Mucosa of descending colon (tissue), 3 donors: ENCODE results near the gene ATP4A. TPM values are rescaled to one million over a fixed set of nuclear protein-coding genes. Genes with fewer than 3 reads are reported as not detected.

Experiments
- ATAC-seq: fragments of 200-7000 bp; cut with Tn5 transposase; one replicate; pipeline ENCODE4 v1.9.1; 2020; ENCODE audit warnings: mild to moderate bottlenecking, moderate library complexity
- DNase-seq, 3 donors: peaks; one replicate each; pipeline ENCODE4 v3.0.0-alpha.2; 2020
- H3K36me3 ChIP-seq: fragments of 200-600 bp; one replicate; pipeline ENCODE4 v1.8.0; 2021; ENCODE audit warnings: low read depth, mild to moderate bottlenecking
- H3K4me1 ChIP-seq: fragments of 200-600 bp; one replicate; pipeline ENCODE4 v1.8.0; 2021; ENCODE audit warnings: low read depth, mild to moderate bottlenecking
- H3K4me3 ChIP-seq: fragments of 200-600 bp; one replicate; pipeline ENCODE4 v1.8.0; 2021; ENCODE audit warnings: mild to moderate bottlenecking
- H3K9me3 ChIP-seq: fragments of 200-600 bp; one replicate; pipeline ENCODE4 v1.8.0; 2021; ENCODE audit warnings: mild to moderate bottlenecking
- intact Hi-C, 2 donors: fragments of 100-400 bp; cut with DNase I in 1 of 2; cut with micrococcal nuclease in 1 of 2; formaldehyde crosslinking; loops; one replicate each; pipeline versions ENCODE4 v1.11.0 to v1.11.1; 2022; cut with DNase I, micrococcal nuclease
- total RNA-seq, 3 donors: library from RNA; stranded (reverse); fragmentation: NEBNext Ultra II Directional in 2 of 3; extraction: Animal tissue kit (Norgen Biotek cat#: 25700) in 2 of 3; gene quantifications; one replicate each; pipeline versions ENCODE4 v1.2.1 to v1.2.4, GENCODE V29; 2021 to 2023
- TF ChIP-seq, protein P1 (sequence below): fragments of 200-600 bp; IDR thresholded peaks from one replicate; pipeline ENCODE4 v1.8.0; 2022; ENCODE audit warnings: antibody characterized with exemption, mild to moderate bottlenecking
- donor health status: DM: no; HTN: no; CAD: no; lungs with moderate emphysema.
- donor health status: DM: no; HTN: no; CAD: no.
- donor health status: DM: no; HTN: yes; CAD: no.

Gene ATP4A
- total RNA-seq, 3 donors from 2014 or later = not detected

DNA sequence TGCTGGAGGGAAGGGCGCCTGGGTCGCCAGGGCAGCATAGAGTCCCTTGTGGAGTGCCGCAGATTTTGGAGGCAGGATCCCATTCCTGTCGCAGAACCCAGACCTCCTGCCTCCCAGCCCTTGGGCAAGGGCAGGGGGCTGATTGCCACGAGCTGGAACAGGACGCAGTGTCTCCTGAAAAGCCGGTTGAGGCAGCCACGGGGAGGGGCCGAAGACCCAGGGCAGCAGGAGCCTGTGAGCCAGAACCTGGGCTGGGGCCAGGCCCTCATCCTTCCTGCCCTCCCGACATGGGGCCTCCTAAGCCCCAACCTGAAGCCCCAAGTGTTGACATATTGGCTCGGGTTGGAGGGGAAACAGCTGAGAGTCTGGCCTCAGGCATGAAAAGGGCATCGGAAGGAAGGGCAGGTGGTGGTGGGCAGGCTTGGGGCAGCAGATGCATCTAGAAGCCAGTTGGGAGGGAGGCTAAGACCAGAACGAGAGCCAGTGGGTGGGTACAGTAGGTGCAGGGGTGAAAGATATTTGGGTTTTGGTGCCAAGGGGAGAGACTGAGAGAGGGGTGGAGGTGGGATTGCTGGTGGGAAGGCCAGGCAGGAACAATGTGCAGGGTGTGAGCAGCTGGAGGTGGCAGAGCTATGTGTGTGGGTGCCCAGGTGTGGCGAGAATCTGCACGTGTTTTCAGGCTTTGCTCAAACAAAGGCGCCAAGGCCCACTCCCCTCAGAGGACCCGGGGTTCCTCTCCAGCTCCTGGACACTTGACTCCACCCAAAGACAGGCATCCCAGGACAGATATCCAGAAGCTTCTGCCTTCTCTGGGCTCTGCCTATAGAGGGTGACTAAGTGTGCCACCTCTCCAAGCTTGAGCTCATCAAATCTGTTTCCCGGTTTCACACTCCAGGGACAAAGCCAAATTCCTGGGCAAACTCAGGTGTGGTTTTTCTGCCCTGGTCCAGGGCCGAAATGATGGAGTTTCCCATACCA, 33.9 kb downstream of the ATP4A start:
- intact Hi-C loops = no loop called here
- TF ChIP-seq, protein P1, sequence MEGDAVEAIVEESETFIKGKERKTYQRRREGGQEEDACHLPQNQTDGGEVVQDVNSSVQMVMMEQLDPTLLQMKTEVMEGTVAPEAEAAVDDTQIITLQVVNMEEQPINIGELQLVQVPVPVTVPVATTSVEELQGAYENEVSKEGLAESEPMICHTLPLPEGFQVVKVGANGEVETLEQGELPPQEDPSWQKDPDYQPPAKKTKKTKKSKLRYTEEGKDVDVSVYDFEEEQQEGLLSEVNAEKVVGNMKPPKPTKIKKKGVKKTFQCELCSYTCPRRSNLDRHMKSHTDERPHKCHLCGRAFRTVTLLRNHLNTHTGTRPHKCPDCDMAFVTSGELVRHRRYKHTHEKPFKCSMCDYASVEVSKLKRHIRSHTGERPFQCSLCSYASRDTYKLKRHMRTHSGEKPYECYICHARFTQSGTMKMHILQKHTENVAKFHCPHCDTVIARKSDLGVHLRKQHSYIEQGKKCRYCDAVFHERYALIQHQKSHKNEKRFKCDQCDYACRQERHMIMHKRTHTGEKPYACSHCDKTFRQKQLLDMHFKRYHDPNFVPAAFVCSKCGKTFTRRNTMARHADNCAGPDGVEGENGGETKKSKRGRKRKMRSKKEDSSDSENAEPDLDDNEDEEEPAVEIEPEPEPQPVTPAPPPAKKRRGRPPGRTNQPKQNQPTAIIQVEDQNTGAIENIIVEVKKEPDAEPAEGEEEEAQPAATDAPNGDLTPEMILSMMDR = no peak
- ATAC-seq (no peak), DNase-seq (no peak)
- H3K4me1 ChIP-seq = peaks cover 3% of the 10 kb centered on the region
- no peak overlapping the region for H3K4me3 ChIP-seq
- no peaks in the 10 kb centered on the region for H3K36me3 ChIP-seq
- no peaks in the 10 kb centered on the region for H3K9me3 ChIP-seq

DNA sequence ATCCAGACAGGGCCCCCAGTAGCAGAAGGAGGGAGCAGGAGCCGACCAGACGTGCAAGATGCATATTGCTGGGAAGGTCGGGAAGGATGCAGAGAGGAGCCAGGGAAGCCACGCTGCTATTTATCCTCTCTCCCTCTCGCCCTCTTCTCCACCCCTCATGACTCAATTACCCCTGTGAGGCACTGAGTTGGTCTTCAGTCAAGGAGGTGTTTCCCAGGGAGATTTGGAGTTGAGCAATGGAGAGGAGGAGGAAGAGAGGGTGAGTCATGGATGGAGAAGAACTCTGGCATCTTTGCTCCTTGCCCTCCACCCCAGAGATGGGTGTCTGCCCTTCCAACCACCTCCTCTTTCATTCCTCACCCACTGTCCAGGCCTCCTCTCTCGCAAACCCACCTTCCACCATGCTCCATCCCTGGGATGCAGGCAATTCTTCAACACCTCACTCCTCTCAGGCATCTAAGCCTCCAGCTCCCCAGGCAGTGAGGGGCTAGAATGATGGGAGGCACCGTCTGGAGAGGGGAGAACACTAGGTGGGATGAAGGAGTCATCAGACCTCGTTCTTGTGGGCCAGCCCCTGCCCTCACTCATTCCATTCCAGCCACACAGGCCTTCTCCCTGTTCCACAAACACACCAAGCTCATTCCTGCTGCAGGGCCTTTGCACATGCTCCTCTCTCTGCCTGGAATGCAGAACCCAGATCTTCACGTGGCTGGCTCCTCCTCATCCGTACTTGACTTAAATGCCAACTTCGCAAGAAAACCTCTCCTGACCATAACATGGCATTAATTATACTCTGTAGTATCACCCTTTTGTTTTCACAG, 35.0 kb downstream of the ATP4A start, which contains the start of gene SBSN:
Gene SBSN (minus strand): TSS at position 94 of the 821 bp plus-strand sequence. CDS start 30 bp downstream, at position 64.
- DNase-seq = no peak
- no peaks in the 10 kb centered on the region for H3K4me1 ChIP-seq
- H3K9me3 ChIP-seq = no peaks in the 10 kb centered on the region
- no peaks in the 10 kb centered on the region for H3K36me3 ChIP-seq
- TF ChIP-seq, protein P1 = no peak
- H3K4me3 ChIP-seq = no peak within 1 kb of the TSS
- no peak for ATAC-seq
- intact Hi-C loops = no loop called here

DNA sequence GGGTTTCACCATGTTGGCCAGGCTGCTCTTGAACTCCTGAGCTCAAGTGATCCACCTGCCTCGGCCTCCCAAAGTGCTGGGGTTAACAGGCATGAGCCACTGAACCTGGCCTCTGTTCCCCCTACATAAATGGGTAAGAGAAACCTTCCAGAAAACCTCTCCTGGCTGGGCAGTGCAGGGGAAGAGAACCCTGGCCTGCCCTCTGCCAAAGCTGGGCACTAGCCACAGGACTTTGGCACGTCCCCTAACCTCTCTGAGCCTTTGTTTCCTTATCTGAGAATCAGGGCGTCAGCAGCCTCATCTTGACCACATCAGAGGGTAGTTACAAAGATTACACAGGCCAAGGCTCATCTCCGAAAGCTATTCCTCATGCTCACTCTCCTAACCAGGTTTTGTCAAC, 37.6 kb downstream of the ATP4A start:
- H3K36me3 ChIP-seq = no peaks in the 10 kb centered on the region
- H3K4me1 ChIP-seq = no peaks in the 10 kb centered on the region
- H3K4me3 ChIP-seq = no peak overlapping the region
- intact Hi-C loops = no loop called here
- DNase-seq (no peak), ATAC-seq (no peak)
- TF ChIP-seq, protein P1 = no peak
- H3K9me3 ChIP-seq = no peaks in the 10 kb centered on the region

DNA sequence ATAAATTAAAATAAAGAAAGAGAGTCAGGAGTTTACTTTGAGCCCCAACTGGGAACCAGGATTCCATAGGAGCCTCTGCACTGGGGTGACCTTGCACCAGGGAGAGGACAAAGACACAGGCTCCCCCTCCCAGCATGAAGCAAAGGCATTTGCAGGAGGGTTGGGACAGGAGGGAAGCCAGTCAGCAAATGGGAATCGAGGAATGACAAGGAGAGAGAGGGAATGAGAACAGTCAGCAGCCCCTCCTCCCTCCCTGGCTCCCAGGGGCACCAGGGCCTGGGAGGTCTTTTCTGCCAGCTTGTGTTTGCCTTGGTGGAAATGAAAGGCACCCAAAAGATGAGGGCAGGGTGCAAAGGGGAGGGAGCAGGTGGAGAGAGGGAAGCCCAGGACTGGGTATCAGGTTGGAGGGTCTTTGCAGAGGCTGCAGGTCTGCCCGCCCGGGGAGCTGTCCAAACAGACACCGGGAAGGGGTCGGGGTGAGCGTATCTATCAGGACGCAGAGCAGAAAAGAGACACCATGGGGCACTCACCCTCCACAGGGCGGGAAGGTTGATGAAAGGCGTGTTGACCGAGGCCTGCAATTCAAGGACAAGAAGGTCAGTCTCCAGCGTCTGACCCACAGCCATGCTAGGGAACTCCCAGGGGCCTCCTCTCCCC, 39.1 kb downstream of the ATP4A start:
- Histone ChIP-seq H3K9me3 (no peaks in the 10 kb centered on the region), H3K4me3 (no peak overlapping the region), H3K36me3 (no peaks in the 10 kb centered on the region), H3K4me1 (no peaks in the 10 kb centered on the region)
- ATAC-seq (no peak), DNase-seq (no peak)
- TF ChIP-seq, protein P1 = no peak
- intact Hi-C loops = no loop called here

DNA sequence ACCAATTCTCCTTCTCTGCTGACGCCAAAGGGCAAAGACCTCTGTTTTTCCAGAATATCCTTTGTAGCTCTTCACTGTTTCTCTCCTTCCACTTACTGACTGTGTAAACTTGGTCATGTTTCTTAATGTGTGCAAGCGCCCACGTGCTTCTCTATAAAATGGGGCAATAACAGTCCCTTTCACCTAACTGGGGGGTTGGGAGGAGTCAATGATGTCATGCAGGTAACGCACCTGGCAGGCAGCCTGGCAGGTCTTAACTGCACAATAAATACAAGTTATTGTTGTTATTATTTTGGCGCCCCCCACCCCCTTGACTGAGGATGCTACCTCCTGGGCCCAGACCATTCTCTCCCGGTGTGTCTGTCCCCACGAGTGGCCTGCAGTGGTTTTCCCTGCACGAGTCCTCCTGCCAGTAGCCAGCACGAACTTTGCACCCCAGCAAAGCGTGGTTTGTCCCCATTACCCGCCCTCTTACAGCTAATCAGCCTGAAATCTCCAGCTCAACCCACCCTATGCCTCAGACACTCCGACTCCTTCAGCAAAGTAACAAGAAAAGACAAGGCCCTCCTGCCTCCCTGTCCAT, 40.6 kb downstream of the ATP4A start:
- intact Hi-C loops = no loop called here
- H3K4me1 ChIP-seq = no peaks in the 10 kb centered on the region
- no peaks in the 10 kb centered on the region for H3K9me3 ChIP-seq
- ATAC-seq = peak; percentile 75
- no peak overlapping the region for H3K4me3 ChIP-seq
- peak in 1 of 3 donors; percentile 38 for DNase-seq
- H3K36me3 ChIP-seq = no peaks in the 10 kb centered on the region
- TF ChIP-seq, protein P1 = no peak
